Fibroblast of skin of left quadriceps (primary cell): ENCODE results near the gene PSME3IP1.
"Not testable (repeated sequence)": the region's sequence is repeated elsewhere in the genome, so short reads cannot be mapped to it uniquely, and the experiment has no call there.

ENCODE experiments used
- DNase-seq, 2 experiments: peaks; one replicate each; pipeline ENCODE4 v3.0.0-alpha.2; 2013; ENCODE audit warnings: low read depth in 2 of 2

The PSME3IP1 gene

DNA sequence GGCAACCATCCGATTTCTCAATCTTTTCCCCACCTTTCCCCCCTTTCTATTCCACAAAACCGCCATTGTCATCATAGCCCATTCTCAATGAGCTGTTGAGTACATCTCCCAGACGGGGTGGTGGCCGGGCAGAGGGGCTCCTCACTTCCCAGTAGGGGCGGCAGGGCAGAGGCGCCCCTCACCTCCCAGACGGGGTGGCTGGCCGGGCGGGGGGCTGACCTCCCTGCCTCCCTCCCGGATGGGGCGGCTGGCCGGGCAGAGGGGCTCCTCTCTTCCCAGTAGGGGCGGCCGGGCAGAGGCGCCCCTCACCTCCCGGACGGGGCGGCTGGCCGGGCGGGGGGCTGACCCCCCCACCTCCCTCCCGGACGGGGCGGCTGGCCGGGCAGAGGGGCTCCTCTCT lies 14.5 kb upstream of the PSME3IP1 start:
- not testable (repeated sequence) for DNase-seq

DNA sequence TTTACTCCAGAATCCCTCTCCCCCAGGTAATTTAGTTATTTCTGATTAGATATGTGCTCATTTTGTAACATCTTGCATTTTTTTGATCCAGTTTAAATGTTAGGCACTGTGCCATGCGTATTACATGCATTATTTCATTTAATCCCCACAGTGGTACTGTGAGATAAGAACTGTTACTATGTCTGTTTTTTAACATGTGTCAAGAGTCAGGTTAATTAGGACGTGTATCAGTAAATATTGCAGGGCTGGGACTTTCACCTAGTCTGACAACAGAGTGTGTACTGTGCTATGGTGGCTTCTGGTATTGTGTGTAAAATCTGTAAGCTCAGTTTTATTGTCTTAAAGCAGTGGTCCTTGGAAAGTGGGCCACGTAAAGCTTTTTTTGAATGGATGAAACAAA lies 10.9 kb upstream of the PSME3IP1 start:
- DNase-seq: no peak

DNA sequence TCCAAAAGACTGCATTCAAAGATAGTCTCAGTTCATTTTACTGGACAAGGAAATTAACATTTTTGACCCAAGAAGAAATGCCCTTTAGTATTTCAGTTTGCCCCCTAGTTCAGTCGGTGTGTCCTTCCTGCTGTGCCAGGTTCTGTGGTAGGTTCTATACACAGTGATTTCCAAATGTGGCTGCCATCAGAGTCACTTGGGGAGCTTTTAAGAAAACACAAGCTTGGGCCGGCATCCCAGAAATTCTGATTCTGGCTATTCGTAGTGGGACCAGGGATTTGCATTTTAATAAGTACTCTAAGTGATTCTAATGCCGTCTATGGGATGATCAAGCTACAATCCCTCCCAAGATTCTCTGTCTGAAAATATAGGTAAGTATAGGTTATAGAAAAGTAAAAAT lies 10.4 kb upstream of the PSME3IP1 start:
- DNase-seq: no peak

DNA sequence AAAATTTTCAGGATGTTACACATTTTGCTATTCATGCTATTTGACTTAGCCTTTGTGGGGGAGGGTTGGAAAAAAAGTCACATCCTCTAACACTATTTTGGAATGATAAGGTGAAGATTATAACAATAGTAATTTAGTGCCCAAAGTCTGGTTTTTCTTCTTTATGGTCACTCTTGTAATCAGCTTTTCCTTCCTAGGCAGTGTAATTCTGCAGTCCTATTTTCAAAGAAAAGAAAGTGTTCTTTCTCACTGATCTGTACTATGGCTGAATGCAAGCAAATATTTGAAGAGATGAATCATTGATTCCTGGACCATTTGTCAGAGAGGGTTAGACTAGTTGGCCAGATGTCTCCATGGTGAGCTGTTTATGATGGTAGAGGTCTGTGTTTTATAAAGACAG lies 8.7 kb upstream of the PSME3IP1 start:
- DNase-seq: peak; percentile 82 to 85

DNA sequence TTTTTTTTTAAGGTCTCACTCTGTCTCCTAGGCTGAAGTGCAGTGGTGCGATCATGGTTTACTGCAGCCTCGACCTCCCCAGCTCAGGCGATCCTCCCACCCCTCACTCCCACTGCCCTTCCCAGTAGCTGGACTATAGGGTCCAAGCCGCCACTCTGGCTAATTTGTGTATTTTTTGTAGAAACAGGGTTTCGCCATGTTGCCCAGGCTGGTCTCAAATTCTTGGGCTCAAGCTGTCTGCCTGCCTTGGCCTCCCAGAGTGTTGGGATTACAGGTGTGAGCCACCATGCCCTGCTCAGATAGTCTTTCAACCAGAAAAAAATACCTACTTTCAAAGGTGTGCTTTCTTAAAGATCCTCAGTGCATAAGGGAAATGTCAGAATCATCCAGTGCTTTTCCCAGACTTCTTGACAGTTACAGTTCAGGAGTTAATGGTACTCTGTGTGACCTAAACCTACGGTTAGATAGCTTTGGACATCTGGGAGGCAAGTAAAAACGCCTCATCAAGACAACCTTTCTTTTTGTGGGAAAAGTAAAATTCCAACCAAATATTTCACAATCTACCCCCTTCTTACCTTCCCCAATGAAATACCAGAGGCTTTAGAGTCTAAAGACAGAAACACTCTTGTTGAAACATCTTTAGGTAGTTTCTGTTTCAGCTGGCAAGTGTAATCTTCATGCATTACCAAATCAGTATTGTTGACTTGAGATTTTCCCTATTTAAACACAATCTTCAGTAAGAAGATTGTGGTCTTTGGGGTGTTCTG lies 7.1 kb upstream of the PSME3IP1 start:
- DNase-seq: no peak

DNA sequence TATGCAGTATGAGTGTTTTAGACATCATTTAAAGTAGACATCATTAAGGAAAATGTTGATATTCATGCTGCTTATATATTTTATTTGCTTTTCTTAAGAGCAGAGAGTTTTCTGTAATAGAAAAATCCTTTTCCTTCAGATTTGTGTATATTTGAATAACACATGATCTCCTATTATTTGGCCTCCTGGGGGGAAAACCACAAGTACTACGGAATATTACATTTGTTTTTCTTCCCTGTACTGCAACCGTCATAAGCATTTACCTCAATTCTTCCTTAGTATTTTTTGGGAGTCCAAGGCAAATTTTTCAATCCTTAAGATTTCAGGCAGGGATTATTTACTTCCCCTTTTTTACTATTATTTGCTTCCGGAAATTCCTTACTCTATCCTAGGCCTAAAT lies 6.3 kb upstream of the PSME3IP1 start:
- no peak for DNase-seq

DNA sequence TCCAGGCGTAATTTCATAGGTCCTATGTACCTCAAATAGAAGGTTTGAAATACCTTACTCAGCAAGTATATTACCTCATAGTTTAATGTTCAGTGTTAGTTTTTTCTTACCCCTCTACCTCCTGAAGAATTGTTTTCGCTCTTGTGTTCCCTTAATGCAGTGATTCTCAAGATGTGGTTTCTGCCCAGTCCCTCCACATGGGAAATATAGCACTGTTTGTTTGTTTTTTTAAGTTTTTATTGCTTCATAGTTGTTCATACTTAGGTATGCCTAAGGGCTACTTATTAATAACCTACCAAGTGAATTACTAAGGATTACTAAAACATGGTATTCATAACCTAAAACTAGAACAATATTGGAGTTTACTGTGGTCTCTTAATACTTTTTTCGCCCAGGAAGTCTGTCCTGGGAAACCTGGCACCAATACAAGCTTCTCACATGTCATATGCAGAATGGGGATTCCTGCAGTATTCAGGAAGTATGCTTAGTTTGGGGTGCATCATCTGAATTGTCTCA lies 5.3 kb upstream of the PSME3IP1 start:
- no peak for DNase-seq

DNA sequence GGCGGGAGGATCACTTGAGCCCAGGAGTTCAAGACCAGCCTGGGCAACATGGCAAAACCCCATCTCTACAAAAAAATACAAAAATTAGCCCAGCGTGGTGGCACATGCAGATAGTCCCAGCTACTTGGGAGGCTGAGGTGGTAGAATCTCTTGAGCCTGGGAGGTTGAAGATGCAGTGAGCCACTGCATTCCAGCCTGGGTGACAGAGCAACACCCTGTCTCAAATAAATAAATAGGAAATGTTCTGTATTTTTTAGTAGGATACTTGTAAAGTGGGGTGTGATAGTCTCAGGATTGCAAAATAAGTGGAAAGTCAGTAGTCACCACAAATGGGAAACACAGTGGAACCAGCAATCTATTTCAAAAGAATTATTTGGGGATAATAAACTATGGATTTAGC lies 4.3 kb upstream of the PSME3IP1 start:
- no peak for DNase-seq

DNA sequence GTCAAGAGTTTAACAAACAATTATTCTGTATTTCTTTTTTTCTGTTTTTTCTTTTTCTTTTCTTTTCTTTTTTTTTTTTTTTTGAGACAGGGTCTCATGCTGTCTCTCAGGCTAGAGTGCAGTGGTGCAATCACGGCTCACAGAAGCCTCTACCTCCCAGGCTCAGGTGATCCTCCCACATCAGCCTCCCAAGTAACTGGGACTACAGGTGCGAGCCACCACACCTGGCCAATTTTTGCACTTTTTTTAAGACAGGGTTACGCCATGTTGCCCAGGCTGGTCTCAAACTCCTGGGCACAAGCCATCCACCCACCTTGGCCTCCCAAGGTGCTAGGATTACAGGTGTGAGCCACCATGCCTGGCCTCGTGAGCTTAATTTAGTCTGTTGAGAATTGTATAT lies 3.7 kb upstream of the PSME3IP1 start:
- not testable (repeated sequence) for DNase-seq

DNA sequence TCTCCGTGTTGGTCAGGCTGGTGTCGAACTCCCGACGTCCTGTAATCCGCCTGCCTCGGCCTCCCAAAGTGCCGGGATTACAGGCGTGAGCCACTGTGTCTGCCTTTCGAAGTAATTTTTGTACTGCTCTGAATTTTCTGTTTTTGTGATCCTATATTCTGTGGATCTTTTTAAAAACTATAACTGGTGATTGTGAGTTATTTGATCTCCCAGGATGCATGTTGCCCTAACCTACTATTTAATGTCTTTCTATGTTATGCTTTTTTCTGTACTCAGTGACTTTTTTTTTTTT lies 2.8 kb upstream of the PSME3IP1 start:
- no peak for DNase-seq

DNA sequence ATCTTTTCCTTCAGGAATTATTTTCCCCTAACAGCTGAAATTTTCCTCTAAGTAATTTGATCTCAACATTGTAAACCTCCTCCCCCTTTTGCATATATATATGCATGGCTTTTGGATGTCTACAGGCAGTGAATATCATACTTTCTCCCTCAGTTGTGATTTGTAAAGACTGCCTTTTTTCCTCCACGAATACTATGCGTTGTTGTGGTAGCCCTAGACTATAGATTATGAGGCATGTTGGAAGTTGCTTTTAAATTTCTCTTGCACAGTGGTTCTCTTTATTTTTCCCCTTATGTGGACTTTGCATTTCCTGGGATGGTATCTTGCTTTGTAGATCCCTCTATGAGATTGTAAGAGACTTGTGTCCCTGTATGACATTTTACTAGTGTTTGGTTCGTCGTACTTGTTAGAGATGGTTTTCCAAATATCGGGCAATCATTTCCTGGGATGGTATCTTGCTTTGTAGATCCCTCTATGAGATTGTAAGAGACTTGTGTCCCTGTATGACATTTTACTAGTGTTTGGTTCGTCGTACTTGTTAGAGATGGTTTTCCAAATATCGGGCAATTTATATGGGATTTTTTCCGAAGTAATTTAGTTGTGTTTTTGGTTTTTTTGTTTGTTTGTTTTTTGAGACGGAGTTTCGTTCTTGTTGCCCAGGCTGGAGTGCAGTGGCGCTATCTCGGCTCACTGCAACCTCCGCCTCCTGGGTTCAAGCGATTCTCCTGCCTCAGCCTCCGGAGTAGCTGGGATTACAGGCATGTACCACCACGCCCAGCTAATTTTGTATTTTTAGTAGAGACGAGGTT lies 2.3 kb upstream of the PSME3IP1 start:
- DNase-seq: not testable (repeated sequence)

DNA sequence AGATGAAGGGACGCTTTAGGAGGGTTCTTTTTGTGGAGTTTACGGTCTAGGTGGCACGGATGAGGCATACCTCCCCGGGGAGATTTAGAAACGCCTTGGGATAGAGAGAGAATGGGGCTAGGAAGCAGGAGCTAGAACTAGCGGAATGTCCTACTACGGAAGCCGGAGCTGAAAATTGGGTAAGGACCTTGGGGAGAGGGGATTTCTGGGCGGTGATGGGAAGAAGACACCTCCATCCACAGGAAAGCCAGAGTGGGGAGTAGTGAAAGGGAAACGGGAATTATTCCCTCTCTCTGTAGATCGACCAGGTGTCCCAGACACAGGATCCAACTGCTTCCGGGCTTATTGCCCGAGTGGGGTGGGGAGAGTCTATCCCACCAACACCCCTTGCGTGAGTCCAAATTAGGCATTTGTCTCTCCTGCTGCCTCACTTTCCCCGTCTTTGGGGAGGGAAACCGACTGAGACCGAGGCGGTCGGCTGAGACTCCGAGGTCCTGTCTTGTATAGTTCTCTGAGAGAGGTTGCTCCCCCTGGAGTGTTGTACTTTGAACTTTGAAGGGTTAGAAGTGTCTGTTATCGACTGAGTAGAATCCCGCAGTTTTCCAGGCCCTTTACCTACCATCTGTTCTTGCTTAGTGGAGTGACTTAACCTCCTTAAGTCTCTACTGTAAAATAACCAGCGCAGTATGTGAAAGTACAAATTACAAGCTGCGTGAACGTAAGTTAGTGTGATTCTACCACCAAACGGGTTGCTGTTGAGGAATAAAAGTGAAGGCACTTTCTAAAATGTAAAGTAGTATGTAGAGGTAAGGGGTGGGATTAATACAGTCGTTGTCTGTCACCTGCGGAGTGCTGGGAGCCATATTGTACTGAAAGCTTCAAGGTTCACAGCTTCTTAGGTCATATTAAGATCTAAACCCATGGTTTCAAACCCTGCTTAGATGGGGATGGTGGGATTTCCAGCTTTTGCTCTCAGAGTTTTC lies 1.3 kb upstream of the PSME3IP1 start:
- DNase-seq: no peak

DNA sequence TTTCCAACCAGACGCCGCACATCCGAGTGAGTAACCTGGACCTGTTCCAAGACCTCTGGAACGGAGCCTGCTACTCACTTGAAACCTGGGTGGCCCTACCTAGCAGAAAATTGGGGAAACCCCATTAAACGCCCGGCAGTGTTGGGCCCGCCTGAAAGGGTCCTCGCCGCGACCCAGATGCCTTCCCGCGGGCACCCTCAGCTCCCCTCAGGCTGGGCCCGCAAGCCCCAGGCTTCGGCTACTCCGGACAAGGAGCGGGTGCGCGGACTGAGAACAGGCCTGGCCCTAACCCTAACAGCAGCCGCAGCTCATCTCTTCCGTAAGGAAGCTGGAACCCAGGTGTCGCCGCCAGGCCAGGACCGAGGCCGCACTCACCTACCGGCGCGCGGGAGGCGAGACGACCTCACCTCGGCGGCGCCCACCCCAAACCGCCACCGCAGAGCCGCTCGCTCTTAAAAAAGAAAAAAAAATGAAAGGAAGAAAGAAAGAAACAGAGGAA lies 344 bp downstream of the PSME3IP1 start:
- DNase-seq: no peak

DNA sequence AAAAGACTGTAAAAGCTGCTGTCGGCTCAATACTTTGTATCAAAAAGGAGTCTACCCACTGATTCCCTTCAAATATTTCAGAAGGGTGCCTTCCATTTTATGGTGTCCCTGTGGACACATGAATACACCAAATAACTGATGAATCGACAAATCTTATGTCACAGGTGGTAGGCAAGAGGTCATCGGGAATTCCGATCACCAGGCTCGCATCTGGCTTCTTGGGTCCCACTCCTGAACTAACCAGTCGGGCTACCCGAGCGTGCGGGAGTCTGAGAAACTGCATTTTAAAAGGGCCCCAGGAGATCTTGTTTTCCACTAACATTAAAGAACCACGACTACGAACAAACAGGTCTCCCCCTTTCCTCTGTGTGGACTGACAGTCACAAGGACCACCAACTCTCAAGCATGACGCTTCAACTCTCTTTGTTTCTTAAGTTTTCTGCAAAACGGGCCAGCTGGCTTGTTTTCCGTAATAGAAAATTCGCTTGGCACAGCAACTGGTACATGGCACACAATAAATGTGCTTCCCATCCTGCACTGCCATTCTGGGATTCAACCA lies 873 bp downstream of the PSME3IP1 start:
- DNase-seq: no peak

DNA sequence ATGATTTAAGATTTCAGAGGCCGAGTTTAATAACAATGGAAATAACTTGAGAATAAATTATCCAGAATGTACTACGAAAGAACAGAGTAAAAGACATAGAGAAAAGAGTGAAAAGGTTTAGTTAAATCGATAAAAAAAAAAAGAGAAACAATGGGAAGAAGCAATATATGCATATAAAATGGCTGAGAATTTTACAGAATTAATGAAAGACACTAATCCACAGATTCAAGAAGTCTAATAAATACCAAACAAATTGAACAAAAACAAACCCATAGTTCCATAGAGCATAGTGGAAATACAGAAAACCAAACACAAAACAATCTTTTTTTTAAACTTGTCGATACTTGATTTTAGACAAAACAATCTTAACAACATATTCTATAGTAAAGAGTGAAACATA lies 1.7 kb downstream of the PSME3IP1 start:
- DNase-seq: no peak

DNA sequence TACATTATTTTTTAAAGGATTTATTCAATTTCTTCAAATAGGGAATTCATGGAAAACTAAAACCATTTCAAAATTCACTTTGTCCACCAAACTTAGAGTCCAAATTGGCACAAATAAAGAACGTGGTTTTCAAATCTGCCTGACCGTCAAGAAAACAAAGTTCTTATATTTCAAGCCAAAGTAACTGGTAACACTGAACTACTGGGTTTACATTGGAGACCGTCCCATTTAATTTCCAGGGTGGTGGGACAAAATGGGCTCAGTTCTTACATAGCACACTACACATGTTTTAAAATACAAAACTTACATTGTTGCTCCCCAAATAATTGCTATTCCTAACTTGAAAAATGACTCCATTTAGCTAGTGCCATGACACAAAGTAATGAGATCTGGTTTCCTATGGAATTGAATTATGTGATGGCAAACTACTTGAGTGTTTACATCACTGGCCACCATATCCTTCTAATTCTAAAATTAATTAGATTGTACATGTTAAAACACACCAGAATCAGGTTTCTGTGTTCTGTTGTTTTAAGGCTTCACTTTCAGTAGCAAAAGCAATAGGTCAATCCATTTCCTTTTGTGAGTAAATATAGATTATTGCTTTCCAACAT lies 6.5 kb downstream of the PSME3IP1 start:
- DNase-seq: no peak

DNA sequence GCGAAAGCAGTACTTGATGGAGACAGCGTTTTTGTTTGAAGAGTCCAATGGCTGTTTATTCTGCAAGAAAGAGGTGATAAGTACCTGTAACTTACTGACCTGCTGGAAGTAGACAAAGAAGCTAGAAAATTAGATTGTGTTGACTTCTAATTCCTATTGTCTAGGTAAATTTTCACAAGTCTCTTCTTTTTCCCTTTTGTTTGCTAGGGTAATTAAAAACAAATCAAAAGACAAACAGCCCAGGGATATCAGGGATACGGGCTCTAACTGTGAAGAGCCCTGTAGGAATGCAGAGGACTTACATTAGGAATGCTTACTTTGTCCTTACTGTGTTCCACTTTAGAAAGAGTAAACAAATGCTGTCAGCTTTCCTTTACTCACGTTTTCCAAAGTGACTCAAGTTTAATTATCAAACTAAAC lies 7.0 kb downstream of the PSME3IP1 start:
- DNase-seq: no peak

DNA sequence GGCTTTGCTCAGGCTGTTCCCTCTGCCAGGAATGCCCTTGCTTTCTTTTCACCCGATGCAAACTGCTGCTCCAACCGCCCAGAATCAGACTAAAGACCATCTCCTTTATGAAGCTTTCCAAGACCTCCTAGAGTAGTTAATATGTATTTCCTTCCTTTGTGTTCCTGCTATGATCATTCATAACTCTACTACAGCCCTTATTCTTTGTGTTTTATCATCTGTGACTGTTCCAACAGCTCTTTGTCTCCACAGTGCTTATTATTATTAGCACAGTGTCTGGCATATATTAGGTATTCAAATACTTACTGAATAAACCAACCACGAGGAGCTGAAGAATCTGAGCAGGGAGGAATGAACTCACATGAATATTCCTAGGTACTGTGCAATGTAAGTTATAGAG lies 7.6 kb downstream of the PSME3IP1 start:
- DNase-seq: no peak

DNA sequence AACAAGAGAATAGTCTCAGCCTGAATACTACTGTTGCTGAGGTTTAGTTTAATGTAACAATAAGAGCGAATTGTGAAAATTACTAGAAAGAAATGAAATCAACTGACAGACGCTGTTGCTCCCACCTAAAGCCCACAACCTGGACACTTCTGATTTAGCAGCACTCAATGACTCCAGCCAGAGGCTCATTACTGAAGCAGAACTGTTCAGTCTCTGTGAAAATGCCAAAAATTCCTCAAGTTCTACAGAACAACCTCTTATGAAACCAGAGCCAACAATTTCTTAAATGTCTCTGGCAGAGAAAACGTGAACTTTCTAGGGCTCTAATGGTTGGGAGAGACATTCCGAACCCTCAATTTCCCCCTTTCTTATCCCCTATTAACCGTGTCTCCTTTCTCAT lies 9.9 kb downstream of the PSME3IP1 start:
- no peak for DNase-seq

DNA sequence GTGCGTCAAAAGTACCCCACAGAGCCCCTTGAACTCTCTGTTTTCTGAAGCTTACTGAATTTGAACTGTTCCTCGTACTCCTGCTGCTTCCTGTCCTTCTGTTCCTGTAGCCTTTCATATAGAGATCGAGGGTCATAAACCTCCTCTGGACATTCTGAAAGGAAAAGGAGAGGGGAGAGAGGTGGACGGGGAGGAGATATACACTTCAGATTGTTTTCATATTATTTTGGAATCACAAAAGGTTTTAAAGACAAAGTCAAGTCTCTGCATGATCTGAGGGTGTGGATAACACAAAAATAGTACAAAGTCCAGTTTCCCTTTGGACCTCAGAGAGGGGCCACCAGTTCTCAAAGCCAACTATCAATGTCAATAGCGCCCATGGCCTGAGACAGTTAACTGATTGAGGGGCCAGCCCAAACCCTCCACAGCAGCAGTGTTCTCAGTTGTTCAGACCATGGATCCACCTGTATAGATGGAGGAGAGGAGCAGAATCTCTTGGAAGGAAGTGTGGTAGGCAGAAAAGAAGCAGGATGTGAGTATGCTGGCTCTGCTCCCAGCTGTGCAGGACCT lies 13.0 kb downstream of the PSME3IP1 start:
- DNase-seq: no peak

DNA sequence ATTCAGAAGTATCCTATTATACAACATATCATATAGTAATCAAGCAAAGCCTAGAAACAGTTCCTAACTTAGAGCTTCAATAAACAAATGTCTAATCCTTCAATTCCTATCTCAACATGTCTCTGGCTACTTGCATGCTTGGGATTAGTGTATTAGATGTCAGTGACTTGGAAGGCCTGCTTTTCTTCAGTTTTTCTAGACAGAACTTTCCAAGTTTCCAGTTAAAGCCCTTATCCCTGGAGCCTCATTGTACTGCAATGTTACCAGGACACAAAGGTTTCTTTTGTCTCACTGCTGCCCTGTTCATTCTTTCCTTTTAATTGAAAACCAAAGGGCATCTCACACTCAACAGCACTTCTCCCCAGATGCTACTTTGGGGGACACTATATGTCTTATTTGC lies 16.5 kb downstream of the PSME3IP1 start:
- no peak for DNase-seq
